Liver (tissue), 9 donors: ENCODE measurements around the gene OR5B2. TPM values are rescaled to one million over a fixed set of nuclear protein-coding genes. Genes with fewer than 3 reads are reported as not detected.

Source experiments
- DNase-seq: peaks from one replicate; pipeline ENCODE4 v3.0.0-alpha.2; 2017; ENCODE audit warnings: low spot score
- H3K27ac ChIP-seq, 2 donors: one replicate each; pipeline ENCODE4 v1.7.0; 2013; ENCODE audit warnings: inconsistent platforms in 2 of 2, low read length in 2 of 2, control low read depth in 1 of 2, low read depth in 1 of 2, mild to moderate bottlenecking in 1 of 2
- H3K27me3 ChIP-seq, 4 donors: one replicate each; pipeline versions ENCODE4 v1.6.1 to v1.7.0; 2013; ENCODE audit warnings: low read length in 3 of 4, inconsistent platforms in 1 of 4, mild to moderate bottlenecking in 1 of 4, moderate library complexity in 1 of 4; ENCODE audit not compliant: control insufficient read depth in 4 of 4, insufficient read depth in 4 of 4
- H3K36me3 ChIP-seq, 4 donors: one replicate each; pipeline versions ENCODE4 v1.6.1 to v1.7.0; 2013; ENCODE audit warnings: low read length in 3 of 4, mild to moderate bottlenecking in 3 of 4, low read depth in 1 of 4, moderate library complexity in 1 of 4; ENCODE audit not compliant: control insufficient read depth in 4 of 4, insufficient read depth in 3 of 4
- H3K4me1 ChIP-seq, 4 donors: one replicate each; pipeline versions ENCODE4 v1.6.1 to v1.7.0; 2013; ENCODE audit warnings: low read length in 3 of 4, mild to moderate bottlenecking in 3 of 4, moderate library complexity in 1 of 4; ENCODE audit not compliant: control insufficient read depth in 4 of 4, insufficient read depth in 4 of 4
- H3K4me3 ChIP-seq, 3 donors: one replicate each; pipeline versions ENCODE4 v1.6.1 to v1.7.0; 2013; ENCODE audit warnings: low read length in 3 of 3, control low read depth in 1 of 3, low read depth in 1 of 3, mild to moderate bottlenecking in 1 of 3
- H3K9ac ChIP-seq, 2 donors: one replicate each; pipeline ENCODE4 v1.7.0; 2013; ENCODE audit warnings: low read length in 2 of 2, mild to moderate bottlenecking in 2 of 2, moderate library complexity in 2 of 2, control low read depth in 1 of 2, low read depth in 1 of 2
- H3K9me3 ChIP-seq, 4 donors: one replicate each; pipeline versions ENCODE4 v1.6.1 to v1.7.0; 2013; ENCODE audit warnings: low read length in 3 of 4; ENCODE audit not compliant: control insufficient read depth in 4 of 4
- EGR1 ChIP-seq, 2 donors: IDR thresholded peaks; 2 replicates each; pipeline ENCODE4 v1.6.1; 2016 to 2018; ENCODE audit warnings: antibody characterized with exemption in 2 of 2, low read depth in 2 of 2
- FOXA1 ChIP-seq: IDR thresholded peaks from 2 replicates; pipeline ENCODE4 v1.6.1; 2016; ENCODE audit warnings: antibody characterized with exemption
- FOXA2 ChIP-seq: IDR thresholded peaks from 2 replicates; pipeline ENCODE4 v1.6.1; 2016; ENCODE audit warnings: antibody characterized with exemption
- GABPA ChIP-seq, 2 donors: IDR thresholded peaks in 1 of 2; conservative IDR thresholded peaks in 1 of 2; 2 replicates each; pipeline ENCODE4 v1.6.1; 2016; ENCODE audit warnings: antibody characterized with exemption in 2 of 2, mild to moderate bottlenecking in 1 of 2, moderate library complexity in 1 of 2
- HNF4G ChIP-seq: IDR thresholded peaks from 2 replicates; pipeline ENCODE4 v1.6.1; 2016; ENCODE audit warnings: antibody characterized with exemption
- JUND ChIP-seq, 2 donors: IDR thresholded peaks; 2 replicates each; pipeline ENCODE4 v1.6.1; 2016; ENCODE audit warnings: antibody characterized with exemption in 2 of 2
- NR2F2 ChIP-seq: IDR thresholded peaks from 2 replicates; pipeline ENCODE4 v1.6.1; 2016; ENCODE audit warnings: antibody characterized with exemption
- RAD21 ChIP-seq, 2 donors: IDR thresholded peaks; 2 replicates each; pipeline ENCODE4 v1.6.1; 2016; ENCODE audit warnings: antibody characterized with exemption in 2 of 2, mild to moderate bottlenecking in 2 of 2
- RXRA ChIP-seq, 2 donors: IDR thresholded peaks; 2 replicates each; pipeline ENCODE4 v1.6.1; 2017 to 2018; ENCODE audit warnings: antibody characterized with exemption in 2 of 2, mild to moderate bottlenecking in 1 of 2
- SP1 ChIP-seq: IDR thresholded peaks from 2 replicates; pipeline ENCODE4 v1.6.1; 2018; ENCODE audit warnings: antibody characterized with exemption, mild to moderate bottlenecking
- YY1 ChIP-seq: IDR thresholded peaks from 2 replicates; pipeline ENCODE4 v1.6.1; 2016; ENCODE audit warnings: antibody characterized with exemption, mild to moderate bottlenecking
- WGBS: extraction: QIAGEN DNeasy Blood & Tissue Kit; methylation state at CpG from one replicate; pipeline ENCODE4 v1.1.7; 2013; 5-methylcytosine and 5-hydroxymethylcytosine counted together
- polyA plus RNA-seq, 2 donors: library from polyadenylated mRNA; stranded (reverse) in 1 of 2; unstranded in 1 of 2; fragments of 200-250 nt in 1 of 2; fragments of >200 nt in 1 of 2; fragmentation: Nextera tagmentation in 1 of 2; extraction: Ambion mirVana in 1 of 2; gene quantifications; one replicate each; pipeline versions ENCODE4 v1.2.1 to v1.2.3, GENCODE V29; 2013 to 2015
- total RNA-seq, 2 donors: library from RNA; depleted of rRNA; stranded (reverse); fragments of >200 nt; gene quantifications; one replicate each; pipeline ENCODE4 v1.2.3, GENCODE V29; 2014
- TF ChIP-seq, protein P1 (sequence below): IDR thresholded peaks from 2 replicates; pipeline ENCODE4 v1.6.1; 2016; ENCODE audit warnings: antibody characterized with exemption, mild to moderate bottlenecking
- TF ChIP-seq, protein P2 (sequence below): IDR thresholded peaks from 2 replicates; pipeline ENCODE4 v1.6.1; 2016; ENCODE audit warnings: antibody characterized with exemption
- TF ChIP-seq, protein P3 (sequence below): fragments of 150-350 bp; IDR thresholded peaks from 2 replicates; pipeline ENCODE4 v1.5.1; 2017; ENCODE audit warnings: improper control_type of control experiment, low read depth, low read length; ENCODE audit not compliant: missing input control
- donor health status: healthy.
- donor health status: healthy.
- donor health status: healthy.
- donor health status: healthy.
- donor health status: healthy.

The OR5B2 gene
- total and polyA plus RNA-seq, 4 donors = not detected

DNA sequence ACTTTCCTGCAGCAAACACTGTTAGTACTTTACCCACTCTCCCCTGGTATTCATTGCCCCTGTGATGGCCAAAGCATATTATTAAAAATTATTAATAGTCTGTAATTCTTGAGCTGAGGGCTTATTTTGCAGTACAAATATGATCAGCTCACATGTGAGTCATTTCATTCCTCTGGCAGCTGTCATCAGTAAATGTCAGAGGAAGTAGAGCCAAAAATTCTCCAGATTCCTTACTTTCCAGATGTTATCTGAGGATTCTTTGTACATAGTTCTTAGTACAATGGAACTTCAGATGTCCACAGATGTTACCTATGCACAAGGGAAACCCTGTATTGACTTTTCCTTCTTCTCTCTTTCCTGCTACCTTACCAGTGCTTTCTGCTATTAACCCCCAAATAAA, 33.7 kb downstream of the OR5B2 start (continued):
- TF ChIP-seq, protein P1, sequence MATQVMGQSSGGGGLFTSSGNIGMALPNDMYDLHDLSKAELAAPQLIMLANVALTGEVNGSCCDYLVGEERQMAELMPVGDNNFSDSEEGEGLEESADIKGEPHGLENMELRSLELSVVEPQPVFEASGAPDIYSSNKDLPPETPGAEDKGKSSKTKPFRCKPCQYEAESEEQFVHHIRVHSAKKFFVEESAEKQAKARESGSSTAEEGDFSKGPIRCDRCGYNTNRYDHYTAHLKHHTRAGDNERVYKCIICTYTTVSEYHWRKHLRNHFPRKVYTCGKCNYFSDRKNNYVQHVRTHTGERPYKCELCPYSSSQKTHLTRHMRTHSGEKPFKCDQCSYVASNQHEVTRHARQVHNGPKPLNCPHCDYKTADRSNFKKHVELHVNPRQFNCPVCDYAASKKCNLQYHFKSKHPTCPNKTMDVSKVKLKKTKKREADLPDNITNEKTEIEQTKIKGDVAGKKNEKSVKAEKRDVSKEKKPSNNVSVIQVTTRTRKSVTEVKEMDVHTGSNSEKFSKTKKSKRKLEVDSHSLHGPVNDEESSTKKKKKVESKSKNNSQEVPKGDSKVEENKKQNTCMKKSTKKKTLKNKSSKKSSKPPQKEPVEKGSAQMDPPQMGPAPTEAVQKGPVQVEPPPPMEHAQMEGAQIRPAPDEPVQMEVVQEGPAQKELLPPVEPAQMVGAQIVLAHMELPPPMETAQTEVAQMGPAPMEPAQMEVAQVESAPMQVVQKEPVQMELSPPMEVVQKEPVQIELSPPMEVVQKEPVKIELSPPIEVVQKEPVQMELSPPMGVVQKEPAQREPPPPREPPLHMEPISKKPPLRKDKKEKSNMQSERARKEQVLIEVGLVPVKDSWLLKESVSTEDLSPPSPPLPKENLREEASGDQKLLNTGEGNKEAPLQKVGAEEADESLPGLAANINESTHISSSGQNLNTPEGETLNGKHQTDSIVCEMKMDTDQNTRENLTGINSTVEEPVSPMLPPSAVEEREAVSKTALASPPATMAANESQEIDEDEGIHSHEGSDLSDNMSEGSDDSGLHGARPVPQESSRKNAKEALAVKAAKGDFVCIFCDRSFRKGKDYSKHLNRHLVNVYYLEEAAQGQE = no peak
- TF ChIP-seq YY1 (no peak), HNF4G (no peak), JUND (IDR thresholded peaks at IDR 0.05) (no peak)

DNA sequence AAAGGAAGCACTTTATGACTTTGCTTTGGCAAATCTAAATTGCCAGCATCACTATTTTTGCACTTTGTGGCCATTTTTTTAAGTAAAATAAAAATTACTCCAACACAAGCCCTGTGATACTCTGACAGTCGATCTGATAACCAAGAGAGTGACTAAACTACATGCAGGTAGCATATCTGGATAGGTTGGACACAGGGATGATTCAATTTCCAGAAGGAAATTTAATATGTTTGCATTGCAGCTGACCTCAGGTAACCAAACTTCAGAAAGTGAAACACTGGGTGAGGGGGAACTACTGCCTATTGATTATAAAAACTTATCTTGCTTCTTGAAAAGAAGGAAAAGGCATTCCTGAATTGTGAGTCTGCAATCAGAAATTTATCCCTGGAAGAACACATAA, 35.2 kb downstream of the OR5B2 start:
- WGBS = 15% methylated on average over 1 of the region's 1 CpG
- Histone ChIP-seq H3K27ac (no peak overlapping the region), H3K9me3 (peaks cover 0 to 5% (median 3%) of the 10 kb centered on the region in 4 donors), H3K9ac (no peak overlapping the region), H3K36me3 (no peaks in the 10 kb centered on the region), H3K4me1 (no peaks in the 10 kb centered on the region), H3K4me3 (no peak overlapping the region), H3K27me3 (no peaks in the 10 kb centered on the region)
- TF ChIP-seq, protein P1 = no peak
- TF ChIP-seq SP1 (no peak), FOXA1 (no peak), EGR1 (IDR thresholded peaks at IDR 0.05; ENCODE audit: low read depth in 2 of 2) (no peak), RXRA (IDR thresholded peaks at IDR 0.05) (no peak), FOXA2 (no peak), NR2F2 (no peak), GABPA (IDR thresholded peaks at IDR 0.05 in 1 of 2, conservative IDR thresholded peaks at IDR 0.05 in 1 of 2) (no peak), HNF4G (no peak)
- TF ChIP-seq, protein P2, sequence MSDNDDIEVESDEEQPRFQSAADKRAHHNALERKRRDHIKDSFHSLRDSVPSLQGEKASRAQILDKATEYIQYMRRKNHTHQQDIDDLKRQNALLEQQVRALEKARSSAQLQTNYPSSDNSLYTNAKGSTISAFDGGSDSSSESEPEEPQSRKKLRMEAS = no peak
- no peak for DNase-seq

DNA sequence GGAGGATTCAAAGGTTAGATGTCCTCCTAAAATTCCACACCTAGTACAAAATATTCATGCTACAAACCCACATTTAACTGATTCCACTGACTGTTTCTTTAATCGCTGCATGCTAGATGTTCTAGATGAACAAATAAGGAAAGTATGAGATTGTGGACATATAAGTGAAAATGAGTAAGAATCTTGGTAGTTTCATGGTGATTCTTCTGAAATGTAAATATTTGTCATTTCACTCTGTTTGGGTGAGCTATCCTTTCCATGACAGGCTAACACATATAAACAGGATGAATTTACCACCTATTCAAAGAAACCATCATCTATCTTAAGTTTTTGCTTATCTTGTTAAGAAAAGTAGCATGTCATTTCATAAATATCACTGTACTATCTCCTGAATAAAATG, 36.0 kb downstream of the OR5B2 start:
- 83% methylated on average over 1 of the region's 1 CpG for whole genome bisulfite sequencing
- Histone ChIP-seq H3K36me3 (no peaks in the 10 kb centered on the region), H3K4me1 (no peaks in the 10 kb centered on the region), H3K9me3 (peaks cover 0 to 5% (median 3%) of the 10 kb centered on the region in 4 donors), H3K27me3 (no peaks in the 10 kb centered on the region), H3K27ac (no peak overlapping the region), H3K4me3 (no peak overlapping the region), H3K9ac (no peak overlapping the region)
- TF ChIP-seq GABPA (IDR thresholded peaks at IDR 0.05 in 1 of 2, conservative IDR thresholded peaks at IDR 0.05 in 1 of 2) (no peak), FOXA2 (no peak), RAD21 (IDR thresholded peaks at IDR 0.05) (no peak), YY1 (no peak), EGR1 (IDR thresholded peaks at IDR 0.05; ENCODE audit: low read depth in 2 of 2) (no peak), HNF4G (no peak)
- TF ChIP-seq, protein P3, sequence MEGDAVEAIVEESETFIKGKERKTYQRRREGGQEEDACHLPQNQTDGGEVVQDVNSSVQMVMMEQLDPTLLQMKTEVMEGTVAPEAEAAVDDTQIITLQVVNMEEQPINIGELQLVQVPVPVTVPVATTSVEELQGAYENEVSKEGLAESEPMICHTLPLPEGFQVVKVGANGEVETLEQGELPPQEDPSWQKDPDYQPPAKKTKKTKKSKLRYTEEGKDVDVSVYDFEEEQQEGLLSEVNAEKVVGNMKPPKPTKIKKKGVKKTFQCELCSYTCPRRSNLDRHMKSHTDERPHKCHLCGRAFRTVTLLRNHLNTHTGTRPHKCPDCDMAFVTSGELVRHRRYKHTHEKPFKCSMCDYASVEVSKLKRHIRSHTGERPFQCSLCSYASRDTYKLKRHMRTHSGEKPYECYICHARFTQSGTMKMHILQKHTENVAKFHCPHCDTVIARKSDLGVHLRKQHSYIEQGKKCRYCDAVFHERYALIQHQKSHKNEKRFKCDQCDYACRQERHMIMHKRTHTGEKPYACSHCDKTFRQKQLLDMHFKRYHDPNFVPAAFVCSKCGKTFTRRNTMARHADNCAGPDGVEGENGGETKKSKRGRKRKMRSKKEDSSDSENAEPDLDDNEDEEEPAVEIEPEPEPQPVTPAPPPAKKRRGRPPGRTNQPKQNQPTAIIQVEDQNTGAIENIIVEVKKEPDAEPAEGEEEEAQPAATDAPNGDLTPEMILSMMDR = no peak
- TF ChIP-seq, protein P2 = no peak
- DNase-seq = no peak
